Esophagus (tissue), 2 donors: ENCODE results near the gene WWOX. TPM values are rescaled to one million over a fixed set of nuclear protein-coding genes. Genes with fewer than 3 reads are reported as not detected.

Source experiments
- H3K27ac ChIP-seq, 2 donors: one replicate each; pipeline ENCODE4 v1.5.1; 2013; ENCODE audit warnings: low read depth in 2 of 2, mild to moderate bottlenecking in 2 of 2, inconsistent platforms in 1 of 2, low read length in 1 of 2, moderate library complexity in 1 of 2
- H3K27me3 ChIP-seq, 2 donors: one replicate each; pipeline ENCODE4 v1.6.1; 2013; ENCODE audit warnings: low read length in 2 of 2, control low read depth in 1 of 2, mild to moderate bottlenecking in 1 of 2; ENCODE audit not compliant: insufficient read depth in 2 of 2, control insufficient read depth in 1 of 2
- H3K36me3 ChIP-seq, 2 donors: one replicate each; pipeline ENCODE4 v1.6.1; 2013; ENCODE audit warnings: low read length in 1 of 2; ENCODE audit not compliant: control insufficient read depth in 2 of 2, insufficient read depth in 2 of 2
- H3K4me1 ChIP-seq, 2 donors: one replicate each; pipeline ENCODE4 v1.6.1; 2013; ENCODE audit warnings: low read length in 1 of 2; ENCODE audit not compliant: control insufficient read depth in 2 of 2, insufficient read depth in 2 of 2
- H3K4me3 ChIP-seq, 2 donors: one replicate each; pipeline ENCODE4 v1.5.1; 2013; ENCODE audit warnings: low read length in 2 of 2, mild to moderate bottlenecking in 2 of 2, low read depth in 1 of 2, moderate library complexity in 1 of 2
- H3K9me3 ChIP-seq, 2 donors: one replicate each; pipeline ENCODE4 v1.6.1; 2013; ENCODE audit warnings: mild to moderate bottlenecking in 2 of 2, low read depth in 1 of 2, low read length in 1 of 2, moderate library complexity in 1 of 2; ENCODE audit not compliant: control insufficient read depth in 2 of 2, insufficient read depth in 1 of 2
- WGBS, 2 donors: extraction: QIAGEN DNeasy Blood & Tissue Kit; methylation state at CpG; one replicate each; pipeline ENCODE4 v1.1.7; 2013; 5-methylcytosine and 5-hydroxymethylcytosine counted together
- polyA plus RNA-seq, 2 donors: library from polyadenylated mRNA; stranded (reverse); fragments of 200-250 nt; gene quantifications; one replicate each; pipeline ENCODE4 v1.2.3, GENCODE V29; 2013
- donor health status: healthy with polysubstance abuse.
- donor health status: Bipolar disorder and iron deficiency.

The WWOX gene
- polyA plus RNA-seq, 2 donors = 6.4 to 9.1 TPM

DNA sequence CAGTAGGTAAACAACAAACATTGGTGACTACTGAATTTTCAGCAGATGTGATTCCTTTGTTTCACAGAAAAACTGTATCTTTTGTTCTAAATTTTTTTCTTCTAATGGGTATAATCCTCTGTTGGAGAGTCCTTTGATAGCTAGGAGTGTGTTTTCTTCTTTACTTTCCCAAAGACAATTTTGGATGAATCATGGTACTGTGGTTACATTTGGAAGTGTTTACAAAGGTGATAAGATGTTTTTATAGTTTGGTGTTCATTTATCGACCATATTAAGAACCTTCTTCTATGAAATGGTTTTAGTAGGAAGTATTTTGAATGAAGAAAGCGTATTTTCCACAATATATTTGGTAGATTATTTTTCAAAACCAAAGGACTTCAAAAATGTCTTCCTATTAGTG is 333.7 kb downstream of the WWOX start:
- Histone ChIP-seq H3K27me3 (no peaks in the 10 kb centered on the region), H3K4me3 (no peak overlapping the region), H3K36me3 (peaks cover 0 to 3% of the 10 kb centered on the region in 2 donors), H3K9me3 (no peaks in the 10 kb centered on the region), H3K4me1 (no peaks in the 10 kb centered on the region), H3K27ac (no peak overlapping the region)
- 89 to 93% methylated on average over 2 of the region's 2 CpGs for WGBS, 2 donors

GRCh38 chr16:78434401-78434800 is 334.9 kb downstream of the WWOX start:
- H3K4me1 ChIP-seq = no peaks in the 10 kb centered on the region
- no peaks in the 10 kb centered on the region for H3K27me3 ChIP-seq
- H3K9me3 ChIP-seq = no peaks in the 10 kb centered on the region
- no peak overlapping the region for H3K27ac ChIP-seq
- H3K4me3 ChIP-seq = no peak overlapping the region
- 93 to 94% methylated on average over 4 of the region's 4 CpGs for WGBS, 2 donors
- peaks cover 0 to 3% of the 10 kb centered on the region in 2 donors for H3K36me3 ChIP-seq

GRCh38 chr16:78435260-78435659 is 335.8 kb downstream of the WWOX start:
- Histone ChIP-seq H3K4me1 (no peaks in the 10 kb centered on the region), H3K36me3 (peaks cover 0 to 3% of the 10 kb centered on the region in 2 donors), H3K9me3 (no peaks in the 10 kb centered on the region), H3K27ac (no peak overlapping the region), H3K27me3 (no peaks in the 10 kb centered on the region), H3K4me3 (no peak overlapping the region)
- 95% methylated on average over 4 of the region's 4 CpGs for WGBS, 2 donors

GRCh38 chr16:78436023-78436422 is 336.6 kb downstream of the WWOX start:
- no peak overlapping the region for H3K27ac ChIP-seq
- no peaks in the 10 kb centered on the region for H3K4me1 ChIP-seq
- peaks cover 0 to 3% of the 10 kb centered on the region in 2 donors for H3K36me3 ChIP-seq
- H3K27me3 ChIP-seq = no peaks in the 10 kb centered on the region
- no peaks in the 10 kb centered on the region for H3K9me3 ChIP-seq
- H3K4me3 ChIP-seq = no peak overlapping the region
- 94 to 95% methylated on average over 10 of the region's 10 CpGs for WGBS, 2 donors

DNA sequence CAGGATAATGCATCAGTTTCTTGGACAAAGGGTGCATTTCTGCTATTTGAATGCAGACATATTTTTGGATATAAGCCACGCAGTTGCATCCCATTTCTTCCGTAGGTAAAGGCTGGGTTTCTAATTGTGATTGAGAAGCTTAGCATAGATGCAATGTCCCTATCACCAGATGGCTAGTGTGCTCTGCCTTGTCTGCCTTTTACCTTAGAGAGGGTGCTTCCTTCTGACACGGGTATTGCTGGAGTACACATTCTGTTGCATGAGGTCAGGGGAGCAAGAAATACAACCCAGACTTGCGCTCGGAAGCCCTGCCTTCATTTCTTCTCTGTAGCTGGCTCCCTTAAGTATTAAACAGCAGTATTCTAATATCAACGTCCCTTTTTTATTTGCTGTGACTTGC is 337.4 kb downstream of the WWOX start:
- no peaks in the 10 kb centered on the region for H3K4me1 ChIP-seq
- H3K9me3 ChIP-seq = no peaks in the 10 kb centered on the region
- H3K27ac ChIP-seq = no peak overlapping the region
- 73 to 75% methylated on average over 6 of the region's 6 CpGs for WGBS, 2 donors
- H3K4me3 ChIP-seq = no peak overlapping the region
- H3K36me3 ChIP-seq = peaks cover 0 to 3% of the 10 kb centered on the region in 2 donors
- no peaks in the 10 kb centered on the region for H3K27me3 ChIP-seq

GRCh38 chr16:78437352-78437968 is 338.0 kb downstream of the WWOX start:
- H3K36me3 ChIP-seq = peaks cover 0 to 1% of the 10 kb centered on the region in 2 donors
- H3K4me1 ChIP-seq = no peaks in the 10 kb centered on the region
- H3K9me3 ChIP-seq = no peaks in the 10 kb centered on the region
- WGBS, 2 donors = 56% methylated on average over 6 of the region's 6 CpGs
- H3K27ac ChIP-seq = no peak overlapping the region
- no peaks in the 10 kb centered on the region for H3K27me3 ChIP-seq
- no peak overlapping the region for H3K4me3 ChIP-seq

- Histone ChIP-seq H3K36me3 (no peaks in the 10 kb centered on the region), H3K27ac (no peak overlapping the region), H3K4me3 (no peak overlapping the region), H3K9me3 (no peaks in the 10 kb centered on the region), H3K4me1 (no peaks in the 10 kb centered on the region), H3K27me3 (no peaks in the 10 kb centered on the region)
- WGBS, 2 donors = 90 to 91% methylated on average over 4 of the region's 4 CpGs
These were observed 338.8 kb downstream of the WWOX start for GRCh38 chr16:78438219-78438618.

GRCh38 chr16:78438632-78439031 is 339.2 kb downstream of the WWOX start:
- Histone ChIP-seq H3K4me3 (no peak overlapping the region), H3K4me1 (no peaks in the 10 kb centered on the region), H3K27ac (no peak overlapping the region), H3K9me3 (no peaks in the 10 kb centered on the region), H3K27me3 (no peaks in the 10 kb centered on the region), H3K36me3 (no peaks in the 10 kb centered on the region)
- 91 to 93% methylated on average over 13 of the region's 13 CpGs for WGBS, 2 donors

DNA sequence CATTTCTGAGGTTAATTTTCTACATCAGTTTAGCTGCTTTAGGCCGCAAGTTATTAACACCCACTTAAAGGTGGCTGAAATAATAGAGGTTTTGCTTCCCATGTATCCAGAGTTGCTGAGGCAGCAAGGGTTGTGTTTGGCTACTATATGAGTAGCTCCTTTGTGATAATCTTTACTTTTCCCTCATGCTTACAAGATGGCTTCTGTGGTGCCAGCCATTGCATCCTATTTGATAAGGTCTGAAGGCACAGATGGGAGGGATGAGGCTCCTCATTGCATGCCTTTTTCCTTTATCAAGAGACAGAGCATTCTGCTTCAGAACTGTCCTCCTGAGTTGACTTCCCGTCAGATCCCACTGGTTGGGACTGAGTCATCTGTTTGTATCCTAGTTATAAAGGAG is 340.2 kb downstream of the WWOX start:
- H3K36me3 ChIP-seq = no peaks in the 10 kb centered on the region
- WGBS, 2 donors = 95 to 97% methylated on average over 2 of the region's 2 CpGs

GRCh38 chr16:78441298-78441697 is 341.8 kb downstream of the WWOX start:
- no peaks in the 10 kb centered on the region for H3K36me3 ChIP-seq
- 94 to 95% methylated on average over 5 of the region's 5 CpGs for WGBS, 2 donors
- no peak overlapping the region for H3K27ac ChIP-seq
- H3K27me3 ChIP-seq = no peaks in the 10 kb centered on the region
- H3K4me1 ChIP-seq = no peaks in the 10 kb centered on the region
- no peaks in the 10 kb centered on the region for H3K9me3 ChIP-seq
- H3K4me3 ChIP-seq = no peak overlapping the region

More for the DNA sequence above, 340.2 kb downstream of the WWOX start:
- Histone ChIP-seq H3K27me3 (no peaks in the 10 kb centered on the region), H3K9me3 (no peaks in the 10 kb centered on the region), H3K27ac (no peak overlapping the region), H3K4me3 (no peak overlapping the region), H3K4me1 (no peaks in the 10 kb centered on the region)
